BE2C (cell line): ENCODE results near the gene VAPA.
A peak's percentile ranks its signal among the peaks of the same experiment; 100 is the strongest.

Source experiments
- DNase-seq: peaks from one replicate; pipeline ENCODE4 v3.0.0-alpha.2; 2020
- H3K27me3 ChIP-seq: fragments of 250-450 bp; sonication (Bioruptor Pico); 2 replicates; pipeline ENCODE4 v1.5.1; 2020; ENCODE audit warnings: mild to moderate bottlenecking
- H3K36me3 ChIP-seq: fragments of 250-450 bp; sonication (Bioruptor Pico); 2 replicates; pipeline ENCODE4 v1.5.1; 2020; ENCODE audit warnings: mild to moderate bottlenecking
- H3K4me1 ChIP-seq: fragments of 250-450 bp; sonication (Bioruptor Pico); 2 replicates; pipeline ENCODE4 v1.5.1; 2020
- H3K4me3 ChIP-seq: 2 replicates; pipeline ENCODE4 v1.5.1; 2011; ENCODE audit warnings: low read depth, low read length
- H3K9me3 ChIP-seq: fragments of 250-450 bp; sonication (Bioruptor Pico); 2 replicates; pipeline ENCODE4 v1.5.1; 2020
- TF ChIP-seq, protein P1 (sequence below): IDR thresholded peaks from 2 replicates; pipeline ENCODE4 v1.5.1; 2012; ENCODE audit warnings: mild to moderate bottlenecking, low read depth, low read length

VAPA gene

GRCh38 chr18:9916077-9916639 is 2.3 kb downstream of the VAPA start:
- DNase-seq, result no peak
- TF ChIP-seq, protein P1, sequence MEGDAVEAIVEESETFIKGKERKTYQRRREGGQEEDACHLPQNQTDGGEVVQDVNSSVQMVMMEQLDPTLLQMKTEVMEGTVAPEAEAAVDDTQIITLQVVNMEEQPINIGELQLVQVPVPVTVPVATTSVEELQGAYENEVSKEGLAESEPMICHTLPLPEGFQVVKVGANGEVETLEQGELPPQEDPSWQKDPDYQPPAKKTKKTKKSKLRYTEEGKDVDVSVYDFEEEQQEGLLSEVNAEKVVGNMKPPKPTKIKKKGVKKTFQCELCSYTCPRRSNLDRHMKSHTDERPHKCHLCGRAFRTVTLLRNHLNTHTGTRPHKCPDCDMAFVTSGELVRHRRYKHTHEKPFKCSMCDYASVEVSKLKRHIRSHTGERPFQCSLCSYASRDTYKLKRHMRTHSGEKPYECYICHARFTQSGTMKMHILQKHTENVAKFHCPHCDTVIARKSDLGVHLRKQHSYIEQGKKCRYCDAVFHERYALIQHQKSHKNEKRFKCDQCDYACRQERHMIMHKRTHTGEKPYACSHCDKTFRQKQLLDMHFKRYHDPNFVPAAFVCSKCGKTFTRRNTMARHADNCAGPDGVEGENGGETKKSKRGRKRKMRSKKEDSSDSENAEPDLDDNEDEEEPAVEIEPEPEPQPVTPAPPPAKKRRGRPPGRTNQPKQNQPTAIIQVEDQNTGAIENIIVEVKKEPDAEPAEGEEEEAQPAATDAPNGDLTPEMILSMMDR, result no peak
- Histone ChIP-seq H3K36me3 (no peaks in the 10 kb centered on the region), H3K9me3 (no peaks in the 10 kb centered on the region), H3K27me3 (no peaks in the 10 kb centered on the region), H3K4me3 (peak overlapping the region; percentile 69; the same call in 1 of the 2 replicates), H3K4me1 (no peaks in the 10 kb centered on the region; the same call in 1 of the 2 replicates)

DNA sequence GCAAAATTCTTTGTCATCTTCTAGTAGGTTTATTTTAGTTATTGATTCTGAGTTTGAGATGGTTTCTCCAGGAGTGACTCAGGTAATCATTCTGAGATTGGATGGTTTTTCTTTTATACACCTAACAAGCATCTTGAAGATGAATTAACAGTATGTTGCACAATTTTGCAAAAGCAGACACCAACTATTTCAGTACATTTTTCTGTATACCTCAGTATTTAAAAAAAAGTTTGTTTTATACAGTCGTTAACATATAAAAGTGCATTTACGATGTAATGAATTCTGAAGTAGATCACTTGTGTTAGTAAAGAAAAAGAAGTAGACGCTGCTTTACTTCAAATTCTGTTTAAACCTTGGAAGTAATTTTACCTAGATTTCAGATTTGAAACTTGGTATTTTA is 3.0 kb downstream of the VAPA start:
- H3K9me3 ChIP-seq, result no peaks in the 10 kb centered on the region
- H3K4me1 ChIP-seq, result no peaks in the 10 kb centered on the region; the same call in 1 of the 2 replicates
- no peak overlapping the region for H3K4me3 ChIP-seq

GRCh38 chr18:9918016-9918680 is 4.3 kb downstream of the VAPA start:
- TF ChIP-seq, protein P1, result no peak
- no peak for DNase-seq
- no peaks in the 10 kb centered on the region; the same call in 1 of the 2 replicates for H3K4me1 ChIP-seq
- no peak overlapping the region for H3K4me3 ChIP-seq
- no peaks in the 10 kb centered on the region for H3K36me3 ChIP-seq
- H3K27me3 ChIP-seq, result no peaks in the 10 kb centered on the region
- no peaks in the 10 kb centered on the region for H3K9me3 ChIP-seq

More for the DNA sequence above, 3.0 kb downstream of the VAPA start:
- TF ChIP-seq, protein P1, result no peak
- DNase-seq, result no peak
- Histone ChIP-seq H3K36me3 (no peaks in the 10 kb centered on the region), H3K27me3 (no peaks in the 10 kb centered on the region)

DNA sequence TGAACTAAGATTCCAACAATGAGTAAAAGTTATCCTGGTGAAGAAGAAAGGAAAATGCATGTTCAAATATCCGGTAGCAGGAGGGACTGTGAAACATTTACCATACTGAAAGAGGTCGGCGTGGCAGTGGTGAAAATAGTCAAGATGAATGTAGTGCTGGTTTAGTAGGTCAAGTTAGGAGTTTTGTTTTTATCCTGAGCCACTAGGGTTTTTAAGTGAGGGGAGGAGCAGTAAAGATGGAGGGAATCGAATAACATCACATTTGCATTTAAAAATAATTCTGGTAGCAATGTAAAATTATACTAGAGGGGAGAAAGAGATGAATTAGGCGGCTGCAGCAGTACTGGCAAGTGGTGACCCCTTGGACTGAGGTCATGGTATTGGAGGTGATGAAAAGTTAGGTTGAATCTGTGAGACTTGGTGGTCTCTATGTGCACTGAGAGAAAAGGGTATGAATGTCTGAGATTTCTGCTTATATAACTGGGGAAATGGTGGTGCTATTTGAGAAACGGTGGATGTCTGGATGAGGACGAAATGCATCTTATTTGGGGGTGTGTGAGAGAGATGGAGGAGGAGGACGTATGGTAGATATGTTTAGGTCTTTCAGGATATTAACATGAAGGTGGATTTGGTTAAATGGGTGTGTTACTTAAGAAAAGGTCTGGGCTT is 5.9 kb downstream of the VAPA start:
- TF ChIP-seq, protein P1, result no peak
- H3K4me1 ChIP-seq, result no peaks in the 10 kb centered on the region; the same call in 1 of the 2 replicates
- H3K4me3 ChIP-seq, result no peak overlapping the region
- no peaks in the 10 kb centered on the region for H3K9me3 ChIP-seq
- DNase-seq, result no peak
- H3K27me3 ChIP-seq, result no peaks in the 10 kb centered on the region
- H3K36me3 ChIP-seq, result no peaks in the 10 kb centered on the region

GRCh38 chr18:9922592-9923311 is 8.9 kb downstream of the VAPA start:
- no peak for DNase-seq
- Histone ChIP-seq H3K4me1 (no peaks in the 10 kb centered on the region; the same call in 1 of the 2 replicates), H3K4me3 (no peak overlapping the region), H3K9me3 (no peaks in the 10 kb centered on the region), H3K36me3 (no peaks in the 10 kb centered on the region), H3K27me3 (no peaks in the 10 kb centered on the region)
- TF ChIP-seq, protein P1, result no peak
